HepG2 (cell line): ENCODE data around the gene UBE2H. TPM values are rescaled to one million over a fixed set of nuclear protein-coding genes. Genes with fewer than 3 reads are reported as not detected.

ENCODE experiments used
- ATAC-seq: fragments of 200-7000 bp; cut with Tn5 transposase; 3 replicates; pipeline ENCODE4 v1.9.1; 2020; ENCODE audit warnings: mild to moderate bottlenecking, moderate library complexity
- BruUV-seq: library from RNA; stranded (reverse); fragments of 400-500 nt; replicated peaks from 2 replicates; lab custom pipeline; 2021; lab: Mats Ljungman, UMichigan
- CTCF ChIA-PET: fragments of 300-600 bp; formaldehyde crosslinking; extraction: SDS; loops from one replicate; lab custom pipeline; 2021; ENCODE audit warnings: low total read pairs, inconsistent platforms, low intra/inter-chr PET ratio; lab: Yijun Ruan, JAX
- POLR2A ChIA-PET: fragments of 350-600 bp; sonication (Branson Sonifier 250); formaldehyde crosslinking; loops from one replicate; lab custom pipeline; 2020; ENCODE audit warnings: antibody characterized with exemption, inconsistent platforms; lab: Yijun Ruan, JAX
- DNase-seq: peaks from one replicate; pipeline ENCODE4 v3.0.0-alpha.2; 2015; ENCODE audit warnings: low spot score
- FAIRE-seq: peaks from 3 replicates; lab custom pipeline; 2011; peaks lifted over from hg19 to GRCh38; lab: Jason Lieb, UNC
- H2AFZ ChIP-seq: one replicate; pipeline ENCODE4 v1.6.1; 2011; ENCODE audit warnings: low read length, inconsistent platforms
- H3K27ac ChIP-seq: fragments of 300-600 bp; 3 replicates; pipeline ENCODE4 v1.8.0; 2011; ENCODE audit warnings: mixed run types, mild to moderate bottlenecking, mixed read lengths, low read length, inconsistent platforms; ENCODE audit not compliant: insufficient read depth; ENCODE audit errors: extremely low read length
- H3K27me3 ChIP-seq, 2 experiments: fragments of 200-600 bp in 1 of 2; 2 replicates in 1 of 2; 3 replicates in 1 of 2; pipeline versions ENCODE4 v1.6.0 to v1.8.0; 2011; ENCODE audit warnings: low read length in 2 of 2, mild to moderate bottlenecking in 2 of 2, moderate library complexity in 2 of 2, inconsistent platforms in 1 of 2; ENCODE audit not compliant: insufficient read depth in 2 of 2, control insufficient read depth in 1 of 2
- H3K36me3 ChIP-seq, 2 experiments: fragments of 200-600 bp in 1 of 2; replicated peaks in 1 of 2; 2 replicates in 1 of 2; 3 replicates in 1 of 2; pipeline versions ENCODE4 v1.5.1 to v1.8.0; 2011; ENCODE audit warnings: low read length in 2 of 2, inconsistent platforms in 1 of 2; ENCODE audit not compliant: insufficient read depth in 2 of 2, control insufficient read depth in 1 of 2
- H3K4me1 ChIP-seq: 2 replicates; pipeline ENCODE4 v1.5.1; 2012; ENCODE audit warnings: low read length, inconsistent platforms; ENCODE audit not compliant: insufficient read depth
- H3K4me2 ChIP-seq: 2 replicates; pipeline ENCODE4 v1.6.0; 2011; ENCODE audit warnings: low read depth, low read length, inconsistent platforms
- H3K4me3 ChIP-seq, 3 experiments: fragments of 200-600 bp in 1 of 3; sonication (generic), shearing (Covaris generic) in 1 of 3; replicated peaks in 1 of 3; 2 replicates each; pipeline ENCODE4 v1.5.1; 2011 to 2016; ENCODE audit warnings: low read length in 3 of 3, inconsistent platforms in 2 of 3, low read depth in 2 of 3, mild to moderate bottlenecking in 2 of 3, control low read depth in 1 of 3, mixed read lengths in 1 of 3; ENCODE audit not compliant: insufficient read depth in 1 of 3
- H3K79me2 ChIP-seq: one replicate; pipeline ENCODE4 v1.6.1; 2011; ENCODE audit warnings: low read length, inconsistent platforms; ENCODE audit not compliant: insufficient read depth
- H3K9ac ChIP-seq: 2 replicates; pipeline ENCODE4 v1.6.0; 2011; ENCODE audit warnings: mild to moderate bottlenecking, low read depth, low read length, inconsistent platforms; ENCODE audit not compliant: insufficient read depth
- H3K9me3 ChIP-seq: 2 replicates; pipeline ENCODE4 v1.5.1; 2012; ENCODE audit warnings: mild to moderate bottlenecking, low read length
- H4K20me1 ChIP-seq: 2 replicates; pipeline ENCODE4 v1.6.0; 2011; ENCODE audit warnings: inconsistent platforms, mild to moderate bottlenecking, low read length, moderate library complexity; ENCODE audit not compliant: insufficient read depth
- ADNP ChIP-seq: sonication (generic); formaldehyde crosslinking; IDR thresholded peaks from 2 replicates; pipeline ENCODE4 v1.4.0; 2020; ENCODE audit warnings: missing genetic modification reagents
- ATF7-NPFF ChIP-seq: sonication (generic); formaldehyde crosslinking; IDR thresholded peaks from 2 replicates; pipeline ENCODE4 v1.8.1; 2023; ENCODE audit warnings: mild to moderate bottlenecking, low read depth, missing genetic modification reagents, moderate library complexity
- FLYWCH1 ChIP-seq: sonication (generic); formaldehyde crosslinking; IDR thresholded peaks from 2 replicates; pipeline ENCODE4 v1.8.1; 2023; ENCODE audit warnings: mild to moderate bottlenecking, missing genetic modification reagents
- FOSL2 ChIP-seq: sonication (generic); formaldehyde crosslinking; IDR thresholded peaks from 2 replicates; pipeline ENCODE4 v1.4.0; 2020; ENCODE audit warnings: missing genetic modification reagents
- GABPA ChIP-seq, 2 experiments: IDR thresholded peaks; 2 replicates each; pipeline ENCODE4 v1.6.1; 2011 to 2016; ENCODE audit warnings: low read depth in 2 of 2, low read length in 1 of 2, missing biosample characterization in 1 of 2, missing genetic modification characterization in 1 of 2
- GFI1 ChIP-seq: sonication (generic); formaldehyde crosslinking; IDR thresholded peaks from 2 replicates; pipeline ENCODE4 v1.5.0; 2020; ENCODE audit warnings: missing genetic modification reagents, mild to moderate bottlenecking, borderline replicate concordance
- HOXA3 ChIP-seq: sonication (generic); formaldehyde crosslinking; IDR thresholded peaks from 2 replicates; pipeline ENCODE4 v1.5.0; 2020; ENCODE audit warnings: missing genetic modification reagents
- KDM3A ChIP-seq: IDR thresholded peaks from 2 replicates; pipeline ENCODE4 v1.6.1; 2018; ENCODE audit warnings: low read depth, missing compliant biosample characterization
- KLF12 ChIP-seq: sonication (generic); formaldehyde crosslinking; IDR thresholded peaks from 2 replicates; pipeline ENCODE4 v1.4.0; 2020; ENCODE audit warnings: missing genetic modification reagents, borderline replicate concordance
- MED8 ChIP-seq: sonication (generic); formaldehyde crosslinking; IDR thresholded peaks from 2 replicates; pipeline ENCODE4 v1.8.1; 2023; ENCODE audit warnings: mild to moderate bottlenecking, missing genetic modification reagents; ENCODE audit not compliant: insufficient replicate concordance
- MIXL1 ChIP-seq: IDR thresholded peaks from 2 replicates; pipeline ENCODE4 v1.6.1; 2016
- NFIC ChIP-seq: IDR thresholded peaks from 2 replicates; pipeline ENCODE4 v1.6.1; 2012; ENCODE audit warnings: mild to moderate bottlenecking, low read length, inconsistent platforms
- NFYB ChIP-seq: sonication (generic); formaldehyde crosslinking; IDR thresholded peaks from 2 replicates; pipeline ENCODE4 v1.4.0; 2020; ENCODE audit warnings: missing genetic modification reagents
- RAD21 ChIP-seq: fragments of 450-650 bp; formaldehyde crosslinking; IDR thresholded peaks from 2 replicates; pipeline ENCODE4 v1.5.0; 2020; ENCODE audit warnings: mild to moderate bottlenecking
- SMARCE1 ChIP-seq: fragments of 450-650 bp; IDR thresholded peaks from 2 replicates; pipeline ENCODE4 v1.6.1; 2017; ENCODE audit warnings: borderline replicate concordance
- STAG1 ChIP-seq: sonication (generic); formaldehyde crosslinking; IDR thresholded peaks from 2 replicates; pipeline ENCODE4 v1.4.0; 2020; ENCODE audit warnings: missing genetic modification reagents
- THAP11 ChIP-seq: IDR thresholded peaks from 2 replicates; pipeline ENCODE4 v1.6.1; 2016; ENCODE audit warnings: missing biosample characterization, missing genetic modification reagents
- THAP7 ChIP-seq: sonication (generic); formaldehyde crosslinking; IDR thresholded peaks from 2 replicates; pipeline ENCODE4 v1.8.1; 2023; ENCODE audit warnings: mild to moderate bottlenecking, missing genetic modification reagents
- ZFP36 ChIP-seq: fragments of 150-350 bp; IDR thresholded peaks from 2 replicates; pipeline ENCODE4 v1.6.1; 2018; ENCODE audit warnings: borderline replicate concordance, low read length, low read depth; ENCODE audit not compliant: partially characterized antibody
- ZNF143 ChIP-seq: sonication (generic); formaldehyde crosslinking; IDR thresholded peaks from 2 replicates; pipeline ENCODE4 v1.4.0; 2020; ENCODE audit warnings: missing genetic modification reagents
- ZNF292 ChIP-seq: sonication (generic); formaldehyde crosslinking; IDR thresholded peaks from 2 replicates; pipeline ENCODE4 v1.8.1; 2022; ENCODE audit warnings: mild to moderate bottlenecking, low read depth, missing genetic modification reagents, borderline replicate concordance
- ZNF572 ChIP-seq: sonication (generic); formaldehyde crosslinking; IDR thresholded peaks from 2 replicates; pipeline ENCODE4 v1.5.1; 2020; ENCODE audit warnings: mild to moderate bottlenecking, missing genetic modification reagents
- ZNF724P ChIP-seq: sonication (generic); formaldehyde crosslinking; IDR thresholded peaks from 2 replicates; pipeline ENCODE4 v1.8.0; 2022; ENCODE audit warnings: missing genetic modification reagents, borderline replicate concordance
- ZNF776 ChIP-seq: sonication (generic); formaldehyde crosslinking; IDR thresholded peaks from 2 replicates; pipeline ENCODE4 v1.4.0; 2020; ENCODE audit warnings: mild to moderate bottlenecking, missing genetic modification reagents
- WGBS: methylation state at CpG from one replicate; pipeline ENCODE4 v1.1.6; 2017; ENCODE audit warnings: low lambda C conversion rate; 5-methylcytosine and 5-hydroxymethylcytosine counted together
- in situ Hi-C: cut with HindIII; loops from 2 replicates; pipeline ENCODE4 v1.10.0; 2017; ENCODE audit warnings: low pct_unique_long_range_greater_than_20kb; ENCODE audit not compliant: extremely low pct_ligation_motif_present
- intact Hi-C: fragments of 100-400 bp; cut with micrococcal nuclease; formaldehyde crosslinking; loops from one replicate; pipeline ENCODE4 v1.10.0; 2022; ENCODE audit not compliant: unreplicated experiment
- polyA plus RNA-seq, 8 experiments: library from polyadenylated mRNA; depleted of rRNA in 3 of 8; stranded (reverse) in 7 of 8; unstranded in 1 of 8; fragments of >200 nt; fragmentation: Illumina TruSeq in 4 of 8; extraction: Trizol in 4 of 8; gene quantifications; 2 replicates each; pipeline versions ENCODE4 v1.2.1 to v1.2.3, GENCODE V29; 2011 to 2016; ENCODE audit warnings: low read depth in 4 of 8, missing spikeins in 1 of 8, mixed read lengths in 1 of 8; ENCODE audit not compliant: insufficient read depth in 1 of 8
- total RNA-seq, 5 experiments: library from RNA; depleted of rRNA; stranded (reverse); fragments of >200 nt; fragmentation: Illumina TruSeq; extraction: Trizol; gene quantifications; 2 replicates each; pipeline ENCODE4 v1.2.3, GENCODE V29; 2016; ENCODE audit warnings: low read depth in 1 of 5

UBE2H gene
- total and polyA plus RNA-seq, 2 of the 13 experiments (the other 11 are each of a cell fraction or from before 2014, with no cell fraction given): 15.5 to 40.1 TPM

GRCh38 chr7:129824291-129825208 is 128.2 kb downstream of the UBE2H start:
- peak; percentile 78 for ATAC-seq
- TF ChIP-seq KDM3A (CRISPR knock-in tag): peak; percentile 53; the same call in 1 of the 2 replicates
- peak; percentile 30; the same call in 1 of the 2 replicates for TF ChIP-seq ZNF724P (CRISPR knock-in tag)
- peak; percentile 19; the same call in 1 of the 2 replicates for TF ChIP-seq HOXA3
- TF ChIP-seq MED8 (CRISPR knock-in tag): no peak
- no peak for TF ChIP-seq NFIC
- TF ChIP-seq ZNF776 (CRISPR knock-in tag): no peak
- no peak for TF ChIP-seq ADNP (CRISPR knock-in tag)
- 0 out of 2 replicates have a peak, but pooled peaks have one; percentile 2 for TF ChIP-seq THAP11 (CRISPR knock-in tag)
- no peak for TF ChIP-seq ZNF572
- TF ChIP-seq GABPA (IDR thresholded peaks at IDR 0.05; ENCODE audit: low read depth, low read length): peak; percentile 27; the same call in 1 of the 2 replicates
- peak; percentile 52 for TF ChIP-seq GABPA (CRISPR knock-in tag; IDR thresholded peaks at IDR 0.05; ENCODE audit: low read depth)
- TF ChIP-seq RAD21: no peak
- TF ChIP-seq THAP7 (CRISPR knock-in tag): no peak
- TF ChIP-seq ZNF292: 0 out of 2 replicates have a peak, but pooled peaks have one; percentile 48
- TF ChIP-seq MIXL1 (CRISPR knock-in tag): no peak
- TF ChIP-seq FOSL2 (CRISPR knock-in tag): 0 out of 2 replicates have a peak, but pooled peaks have one; percentile 5
- 0 out of 2 replicates have a peak, but pooled peaks have one; percentile 49 for TF ChIP-seq GFI1 (CRISPR knock-in tag)
- no peak for TF ChIP-seq ZNF143 (CRISPR knock-in tag)
- TF ChIP-seq KLF12 (CRISPR knock-in tag): 0 out of 2 replicates have a peak, but pooled peaks have one; percentile 10
- TF ChIP-seq FLYWCH1: no peak
- TF ChIP-seq NFYB (CRISPR knock-in tag): 0 out of 2 replicates have a peak, but pooled peaks have one; percentile 18
- TF ChIP-seq ZFP36: no peak
- no peak for TF ChIP-seq ATF7-NPFF (CRISPR knock-in tag)
- no peak for TF ChIP-seq SMARCE1
- peak; percentile 26; the same call in 1 of the 2 replicates for TF ChIP-seq STAG1 (CRISPR knock-in tag)

More at GRCh38 chr7:129824291-129825208, 128.2 kb downstream of the UBE2H start:
- CTCF ChIA-PET: interaction anchor here (2.5 to 3.3 kb wide), 2 partner anchors 160 to 186 kb away, joined by 10 to 20 read pairs; no protein-coding TSS in a partner anchor
- FAIRE-seq (peak; percentile 93), DNase-seq (peak; percentile 78)
- no TSS peak for BruUV-seq
- peak overlapping the region; percentile 42 to 79 (median 74); a peak in 5 of 6 replicates for H3K4me3 ChIP-seq
- no peaks in the 10 kb centered on the region for H3K79me2 ChIP-seq
- in situ Hi-C loops: loop anchor here (5.0 kb wide), 1 partner anchor 162 kb away; no protein-coding TSS in a partner anchor
- H3K9ac ChIP-seq: peak overlapping the region; percentile 28; the same call in 1 of the 2 replicates
- no peaks in the 10 kb centered on the region for H3K9me3 ChIP-seq
- no peaks in the 10 kb centered on the region for H3K36me3 ChIP-seq
- H3K27me3 ChIP-seq: no peaks in the 10 kb centered on the region; a peak in 1 of 5 replicates
- H4K20me1 ChIP-seq: no peaks in the 10 kb centered on the region
- H2AFZ ChIP-seq: no peak overlapping the region
- peaks cover 12% of the 10 kb centered on the region; the same call in 1 of the 2 replicates for H3K4me1 ChIP-seq
- peak overlapping the region; percentile 77 for H3K4me2 ChIP-seq
- POLR2A ChIA-PET: interaction anchor here (0.8 to 2.8 kb wide), 4 partner anchors 43 to 186 kb away, joined by 3 to 13 read pairs (median 3); no protein-coding TSS in a partner anchor
- H3K27ac ChIP-seq: no peak overlapping the region
- intact Hi-C loops: loop anchor here (1.0 to 2.0 kb wide), 2 partner anchors 44 to 160 kb away; no protein-coding TSS in a partner anchor
- whole genome bisulfite sequencing: 21% methylated on average over 23 of the region's 28 CpGs
